Measurements from ENCODE around the gene CCDC51. TPM values are rescaled to one million over a fixed set of nuclear protein-coding genes. Genes with fewer than 3 reads are reported as not detected.

The CCDC51 gene
- total RNA-seq, 1 donor from 2014 or later = 22.0 TPM

DNA sequence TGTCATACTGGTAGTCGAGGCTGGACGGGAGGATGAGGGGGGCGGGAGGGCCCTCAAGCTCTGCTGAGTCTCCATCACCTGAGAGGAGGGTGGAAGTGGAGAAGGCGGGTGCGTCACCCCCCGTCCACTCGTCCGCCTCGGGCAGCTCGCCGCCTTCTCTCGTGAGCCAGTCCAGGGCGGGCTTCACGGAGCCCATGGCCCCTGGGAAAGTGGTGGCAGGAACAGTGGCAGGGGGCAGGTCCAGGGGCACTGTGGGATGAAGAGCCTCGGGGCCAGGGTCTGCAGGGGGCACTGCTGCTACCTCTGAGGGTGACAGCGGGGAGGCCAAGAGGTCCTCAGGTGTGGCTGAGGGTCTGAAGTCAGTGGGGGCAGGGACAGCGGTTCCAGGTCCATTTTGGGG, 20.3 kb downstream of the CCDC51 start:
- TF ChIP-seq, protein P1, sequence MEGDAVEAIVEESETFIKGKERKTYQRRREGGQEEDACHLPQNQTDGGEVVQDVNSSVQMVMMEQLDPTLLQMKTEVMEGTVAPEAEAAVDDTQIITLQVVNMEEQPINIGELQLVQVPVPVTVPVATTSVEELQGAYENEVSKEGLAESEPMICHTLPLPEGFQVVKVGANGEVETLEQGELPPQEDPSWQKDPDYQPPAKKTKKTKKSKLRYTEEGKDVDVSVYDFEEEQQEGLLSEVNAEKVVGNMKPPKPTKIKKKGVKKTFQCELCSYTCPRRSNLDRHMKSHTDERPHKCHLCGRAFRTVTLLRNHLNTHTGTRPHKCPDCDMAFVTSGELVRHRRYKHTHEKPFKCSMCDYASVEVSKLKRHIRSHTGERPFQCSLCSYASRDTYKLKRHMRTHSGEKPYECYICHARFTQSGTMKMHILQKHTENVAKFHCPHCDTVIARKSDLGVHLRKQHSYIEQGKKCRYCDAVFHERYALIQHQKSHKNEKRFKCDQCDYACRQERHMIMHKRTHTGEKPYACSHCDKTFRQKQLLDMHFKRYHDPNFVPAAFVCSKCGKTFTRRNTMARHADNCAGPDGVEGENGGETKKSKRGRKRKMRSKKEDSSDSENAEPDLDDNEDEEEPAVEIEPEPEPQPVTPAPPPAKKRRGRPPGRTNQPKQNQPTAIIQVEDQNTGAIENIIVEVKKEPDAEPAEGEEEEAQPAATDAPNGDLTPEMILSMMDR (conservative IDR thresholded peaks at IDR 0.05; ENCODE audit: low read depth, low read length) = no peak
- no peak overlapping the region for H3K4me3 ChIP-seq (ENCODE audit: low read depth, low read length)
- no peak for DNase-seq (ENCODE audit: low read depth)

DNA sequence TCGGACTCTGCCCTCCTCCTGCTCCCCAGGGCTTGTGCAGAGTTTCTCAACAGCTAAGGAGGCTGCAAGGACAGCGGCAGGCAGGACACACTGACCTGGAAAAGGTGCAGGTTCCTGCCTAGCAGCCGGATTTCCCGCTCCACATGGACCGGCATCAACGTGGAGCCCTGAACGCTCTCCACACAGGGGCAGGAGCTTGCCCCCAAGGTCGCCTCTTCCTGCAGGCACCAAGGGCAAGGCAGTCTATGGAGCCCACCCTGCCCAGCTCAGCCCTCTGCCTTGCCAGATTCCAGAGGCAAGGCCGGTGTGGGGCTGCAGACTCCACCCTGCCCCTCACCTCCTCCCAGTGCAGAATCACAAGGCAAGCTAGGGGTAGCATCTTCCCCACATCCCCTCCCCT, 20.8 kb downstream of the CCDC51 start:
- TF ChIP-seq, protein P1 (conservative IDR thresholded peaks at IDR 0.05; ENCODE audit: low read depth, low read length) = no peak
- DNase-seq (ENCODE audit: low read depth) = no peak
- H3K4me3 ChIP-seq (ENCODE audit: low read depth, low read length) = no peak overlapping the region

DNA sequence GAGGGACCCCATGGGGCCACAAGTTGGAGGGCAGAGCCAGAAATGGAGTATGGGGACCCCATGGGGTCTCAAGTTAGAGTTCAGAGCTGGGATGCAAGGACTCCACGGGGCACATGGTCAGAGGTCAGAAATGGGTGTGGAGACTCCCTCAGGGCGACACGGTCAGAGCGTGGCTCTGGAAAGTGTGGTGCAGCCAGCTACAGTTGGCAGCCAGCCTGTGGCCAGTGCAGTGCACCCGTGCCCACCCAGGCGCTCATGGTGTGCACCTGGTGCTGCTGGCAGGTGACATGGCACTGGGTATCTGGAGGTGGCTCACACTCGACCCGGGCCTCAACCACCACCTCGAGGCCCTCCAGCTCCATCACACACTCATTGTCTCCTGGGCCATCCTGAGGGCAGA, 21.3 kb downstream of the CCDC51 start:
- H3K4me3 ChIP-seq (ENCODE audit: low read depth, low read length) = no peak overlapping the region
- TF ChIP-seq, protein P1 (conservative IDR thresholded peaks at IDR 0.05; ENCODE audit: low read depth, low read length) = no peak
- no peak for DNase-seq (ENCODE audit: low read depth)

DNA sequence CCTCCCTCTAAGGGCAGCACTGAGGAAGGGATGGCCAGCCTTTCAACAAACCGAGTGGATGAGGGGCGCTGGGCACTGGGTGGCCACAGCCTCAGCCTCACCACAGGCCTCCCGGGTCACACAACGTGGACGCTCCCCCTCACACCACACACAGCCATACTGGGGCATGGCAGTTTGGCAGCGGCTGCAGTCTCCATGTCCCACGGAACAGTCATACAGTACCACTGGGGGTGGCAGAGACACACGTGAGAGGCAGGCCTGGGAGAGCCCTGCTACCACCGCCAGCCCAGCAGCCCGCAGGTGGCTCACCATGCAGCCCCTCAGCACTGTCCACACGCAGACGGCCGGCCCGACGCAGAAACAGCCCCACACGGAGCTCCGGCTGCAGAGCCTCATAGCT, 21.8 kb downstream of the CCDC51 start:
- no peak overlapping the region for H3K4me3 ChIP-seq (ENCODE audit: low read depth, low read length)
- TF ChIP-seq, protein P1 (conservative IDR thresholded peaks at IDR 0.05; ENCODE audit: low read depth, low read length) = no peak
- DNase-seq (ENCODE audit: low read depth) = no peak

DNA sequence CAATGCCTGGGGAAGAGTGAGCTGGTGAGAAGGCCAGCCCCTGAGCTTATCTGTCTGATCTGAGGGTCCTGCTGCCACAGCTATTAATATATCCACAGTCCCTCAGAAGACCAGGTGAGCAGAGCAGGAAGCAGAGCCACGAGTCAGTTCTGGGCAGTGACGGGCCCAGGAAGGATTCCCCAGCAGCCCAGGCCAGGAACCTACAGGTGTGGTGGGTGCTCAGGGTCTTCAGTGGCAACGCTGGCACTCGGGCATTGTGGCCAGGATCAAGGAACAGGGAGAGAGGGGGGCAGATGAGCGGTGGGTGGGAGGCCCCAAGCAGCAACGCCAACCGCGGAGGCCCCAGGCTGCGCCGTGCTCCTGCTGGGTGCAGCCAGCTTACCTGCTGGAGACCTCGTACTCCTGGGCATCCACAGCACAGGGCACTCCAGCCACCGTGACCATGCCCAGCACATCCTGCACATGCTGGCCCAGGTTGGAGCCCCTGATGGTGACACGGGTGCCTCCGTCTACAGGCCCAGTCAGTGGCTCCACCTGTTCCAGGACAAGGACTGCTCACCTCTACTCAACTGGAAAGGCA, 22.3 kb downstream of the CCDC51 start:
- H3K4me3 ChIP-seq (ENCODE audit: low read depth, low read length) = no peak overlapping the region
- DNase-seq (ENCODE audit: low read depth) = no peak
- TF ChIP-seq, protein P1 (conservative IDR thresholded peaks at IDR 0.05; ENCODE audit: low read depth, low read length) = no peak

DNA sequence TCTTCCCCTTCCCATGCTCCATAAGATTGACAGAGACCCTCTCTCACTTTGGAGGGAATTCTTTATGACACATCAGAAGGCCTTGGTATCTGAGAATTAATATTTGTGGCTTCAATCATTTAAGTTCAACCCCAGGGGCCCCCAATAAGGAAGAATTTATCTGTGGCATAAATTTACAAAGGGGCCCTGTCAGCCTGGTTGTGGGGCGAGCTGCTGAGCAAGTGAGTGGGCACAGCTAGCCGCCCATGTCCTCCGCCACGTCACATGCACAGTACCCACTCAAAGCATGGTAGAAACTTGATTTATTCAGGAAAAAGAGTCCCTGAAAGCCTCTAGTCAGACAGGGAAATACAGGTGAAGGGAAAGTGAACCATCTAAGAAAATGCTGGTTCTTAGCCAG, 23.4 kb downstream of the CCDC51 start:
- no peak for DNase-seq (ENCODE audit: low read depth)
- TF ChIP-seq, protein P1 (conservative IDR thresholded peaks at IDR 0.05; ENCODE audit: low read depth, low read length) = no peak
- no peak overlapping the region for H3K4me3 ChIP-seq (ENCODE audit: low read depth, low read length)

DNA sequence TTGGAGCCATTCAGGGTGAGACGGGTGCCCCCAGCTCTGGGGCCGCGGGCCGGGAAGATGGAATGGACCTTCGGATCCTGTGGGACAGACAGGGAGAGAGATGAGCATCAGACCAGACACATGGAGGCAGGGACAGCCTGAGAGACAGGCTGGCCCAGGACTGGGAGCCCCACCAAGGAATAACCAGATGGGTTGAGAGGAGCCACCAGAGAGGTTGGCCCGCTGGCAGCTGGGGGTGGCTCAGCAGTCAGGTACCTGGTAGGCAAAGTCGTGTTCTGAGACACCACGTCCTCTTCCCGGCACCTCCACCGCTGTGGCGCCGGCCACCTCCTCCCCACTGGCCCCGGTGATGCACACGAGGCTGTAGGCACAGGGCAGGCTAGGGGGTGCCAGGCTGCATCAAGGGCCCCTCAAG, 23.8 kb downstream of the CCDC51 start:
- no peak overlapping the region for H3K4me3 ChIP-seq (ENCODE audit: low read depth, low read length)
- no peak for DNase-seq (ENCODE audit: low read depth)
- TF ChIP-seq, protein P1 (conservative IDR thresholded peaks at IDR 0.05; ENCODE audit: low read depth, low read length) = no peak
